Endometrial microvascular endothelial cells (primary cell): ENCODE results near the gene PCNA. TPM values are rescaled to one million over a fixed set of nuclear protein-coding genes. Genes with fewer than 3 reads are reported as not detected.
"Not testable (repeated sequence)": the region's sequence is repeated elsewhere in the genome, so short reads cannot be mapped to it uniquely, and the experiment has no call there.

Experiments used
- in situ Hi-C: cut with HindIII; loops from 2 replicates; pipeline ENCODE4 v1.10.0; 2017; ENCODE audit warnings: low sequenced_read_pairs, low pct_unique_long_range_greater_than_20kb; ENCODE audit errors: inconsistent ontology term
- total RNA-seq: library from RNA; depleted of rRNA; stranded (reverse); fragments of >200 nt; gene quantifications from one replicate; pipeline ENCODE4 v1.2.3, GENCODE V29; 2015; ENCODE audit errors: inconsistent ontology term

Gene PCNA
- total RNA-seq, 1 donor from 2014 or later: 305 TPM

GRCh38 chr20:5072756-5073659, 46.8 kb downstream of the PCNA start:
- in situ Hi-C loops: no loop called here

DNA sequence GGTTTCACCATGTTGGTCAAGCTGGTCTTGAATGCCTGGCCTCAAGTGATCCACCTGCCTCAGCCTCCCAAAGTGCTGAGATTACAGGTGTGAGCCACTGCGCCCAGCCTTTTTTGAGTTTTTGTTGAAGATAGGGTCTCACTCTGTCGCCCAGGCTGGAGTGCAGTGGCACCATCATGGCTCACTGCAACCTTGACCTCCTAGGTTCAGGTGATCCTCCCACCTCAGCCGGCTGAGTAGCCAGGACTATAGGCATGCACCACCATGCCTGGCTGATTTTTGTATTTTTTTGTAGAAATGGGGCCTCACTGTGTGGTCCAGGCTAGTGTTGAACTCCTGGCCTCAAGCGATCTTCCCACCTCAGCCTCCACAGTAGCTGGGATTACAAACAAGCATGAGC, 47.8 kb downstream of the PCNA start:
- in situ Hi-C loops: not testable (repeated sequence)

DNA sequence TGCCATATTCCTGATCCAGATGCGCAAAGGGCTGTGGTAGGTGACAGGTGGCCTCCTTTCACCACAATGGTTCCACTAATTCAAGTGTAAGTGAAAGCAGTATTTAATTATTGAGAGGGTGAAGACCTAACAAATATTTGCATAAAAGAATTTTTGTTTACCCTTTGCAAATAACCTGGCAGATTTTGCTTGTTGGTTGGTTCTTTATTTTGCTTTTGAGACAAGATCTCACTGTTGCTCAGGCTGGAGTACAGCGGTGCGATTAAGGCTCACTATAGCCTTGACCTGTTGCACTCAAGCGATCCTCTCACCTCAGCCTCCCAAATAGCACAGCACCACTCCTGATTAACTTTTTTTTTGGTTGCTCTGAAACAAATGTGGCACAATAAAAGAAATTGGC, 49.2 kb downstream of the PCNA start:
- in situ Hi-C loops: no loop called here

- in situ Hi-C loops: no loop called here
Observed at GRCh38 chr20:5070081-5070480, 49.7 kb downstream of the PCNA start.

DNA sequence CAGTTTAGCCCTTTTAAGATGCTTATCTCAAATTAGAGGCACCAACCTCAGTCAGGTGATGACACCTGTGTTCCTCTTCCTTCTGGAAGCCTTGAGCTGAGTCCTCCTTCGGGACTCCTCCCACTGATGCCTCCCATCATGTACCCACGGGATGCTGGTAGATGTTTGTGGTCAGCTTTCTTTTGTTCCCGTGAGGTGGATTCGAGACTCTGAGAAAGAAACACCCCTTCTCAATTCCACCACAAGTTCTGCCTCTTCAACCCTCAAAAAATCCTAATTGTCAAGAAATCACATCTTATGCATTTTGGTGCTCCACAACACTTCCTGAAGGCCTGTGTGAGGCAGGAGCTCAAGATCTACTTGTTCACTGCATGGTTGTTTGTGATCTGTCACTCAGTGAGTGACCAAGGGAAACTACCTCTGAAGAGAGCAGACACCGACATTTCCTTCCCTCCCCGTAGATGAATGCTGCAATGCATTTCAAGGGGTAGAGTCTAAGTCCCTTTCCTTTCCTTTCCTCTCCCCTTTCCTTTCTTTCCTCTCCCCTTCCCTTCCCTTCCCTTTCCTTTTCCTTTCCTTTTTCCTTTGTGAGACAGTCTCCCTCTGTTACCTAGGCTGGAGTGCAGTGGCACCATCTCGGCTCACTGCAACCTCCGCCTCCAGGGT, 50.5 kb downstream of the PCNA start:
- in situ Hi-C loops: no loop called here

DNA sequence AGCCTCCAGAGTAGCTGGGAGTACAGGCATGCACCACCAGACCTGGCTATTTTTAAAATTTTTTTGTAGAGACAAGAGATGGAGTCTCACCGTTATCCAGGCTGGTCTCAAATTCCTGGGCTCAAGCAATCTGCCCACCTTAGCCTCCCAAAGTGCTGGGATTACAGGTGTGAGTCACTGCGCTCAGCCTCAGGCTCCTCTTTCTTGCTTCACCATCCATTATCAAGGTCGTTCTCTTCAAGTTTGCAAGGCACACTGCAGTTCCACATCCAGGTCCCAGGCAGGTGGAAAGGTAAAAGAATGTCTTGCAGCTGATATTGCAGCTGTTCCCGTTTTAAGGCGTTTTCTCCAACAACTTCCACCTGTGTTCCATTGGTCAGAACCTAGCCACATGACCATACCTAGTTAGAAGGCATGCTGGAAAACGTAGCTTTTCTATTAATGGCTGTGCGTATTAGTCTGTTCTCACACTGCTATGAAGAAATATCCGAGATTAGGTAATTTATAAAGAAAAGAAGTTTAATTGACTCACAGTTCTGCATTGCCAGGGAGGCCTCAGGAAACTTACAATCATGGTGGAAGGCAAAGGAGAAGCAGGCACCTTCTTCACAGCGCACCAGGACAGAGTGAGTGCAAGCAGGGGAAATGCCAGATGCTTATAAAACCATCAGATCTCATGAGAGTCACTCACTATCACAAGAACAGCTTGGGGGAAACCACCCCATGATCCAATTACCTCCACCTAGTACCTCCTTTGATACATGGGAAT, 51.7 kb downstream of the PCNA start:
- in situ Hi-C loops: no loop called here

- in situ Hi-C loops: no loop called here
Observed at GRCh38 chr20:5065879-5066383, 53.8 kb downstream of the PCNA start.

GRCh38 chr20:5065166-5065878, 54.4 kb downstream of the PCNA start:
- in situ Hi-C loops: no loop called here

Other genes starting within 250 kb of the PCNA start
- gene SLC23A2, start 118.4 kb downstream of the PCNA start, total RNA-seq: 18.0 TPM
- gene TMEM230, start 6.9 kb downstream of the PCNA start, total RNA-seq: 105 TPM
- gene CDS2, start 7.0 kb upstream of the PCNA start, total RNA-seq: 39.1 TPM
- not detected for gene PROKR2, start 197.0 kb upstream of the PCNA start, total RNA-seq